Left hindlimb (tissue), 1 donor: ENCODE data around the gene ZCCHC18.
"Not testable (repeated sequence)": the region's sequence is repeated elsewhere in the genome, so short reads cannot be mapped to it uniquely, and the experiment has no call there.

Source experiments
- DNase-seq: peaks from one replicate; pipeline ENCODE4 v3.0.0-alpha.2; 2018

ZCCHC18 gene

DNA sequence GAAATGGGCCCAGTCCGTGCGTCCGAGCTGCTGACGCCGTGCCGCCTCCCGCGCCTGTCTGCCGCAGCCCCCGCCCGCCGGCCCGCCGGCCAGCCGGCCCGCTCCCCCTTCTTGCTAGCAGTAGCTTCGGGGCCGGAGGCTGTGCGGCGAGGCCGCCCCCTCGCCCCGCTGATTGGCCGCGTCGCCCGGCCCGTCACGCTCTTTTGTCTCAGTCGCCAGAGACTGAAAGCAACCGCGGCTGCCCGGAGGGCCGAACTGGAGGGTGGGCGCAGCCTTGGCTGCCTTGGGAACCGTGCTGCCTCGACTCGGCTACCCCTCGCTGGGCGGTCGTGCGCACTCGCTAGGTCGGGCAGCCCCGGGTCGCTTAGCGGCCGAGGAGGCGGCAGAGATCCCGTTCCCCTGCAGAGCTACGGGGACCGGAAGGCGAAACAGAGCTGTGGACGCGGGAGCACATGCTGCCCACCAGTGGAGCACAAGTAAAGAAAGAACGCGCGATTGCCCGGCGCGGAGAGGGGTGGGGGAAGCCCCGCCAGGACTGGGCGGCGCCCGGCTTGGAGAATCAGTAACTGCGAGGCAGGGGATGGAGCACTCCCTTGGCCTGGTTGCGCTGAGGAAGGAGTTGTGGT is at the start of gene ZCCHC18:
ZCCHC18 (plus strand) TSS at position 198 of the 626 bp plus-strand sequence. CDS start 1,589 bp downstream, outside the sequence.
- DNase-seq, result peak; percentile 76

DNA sequence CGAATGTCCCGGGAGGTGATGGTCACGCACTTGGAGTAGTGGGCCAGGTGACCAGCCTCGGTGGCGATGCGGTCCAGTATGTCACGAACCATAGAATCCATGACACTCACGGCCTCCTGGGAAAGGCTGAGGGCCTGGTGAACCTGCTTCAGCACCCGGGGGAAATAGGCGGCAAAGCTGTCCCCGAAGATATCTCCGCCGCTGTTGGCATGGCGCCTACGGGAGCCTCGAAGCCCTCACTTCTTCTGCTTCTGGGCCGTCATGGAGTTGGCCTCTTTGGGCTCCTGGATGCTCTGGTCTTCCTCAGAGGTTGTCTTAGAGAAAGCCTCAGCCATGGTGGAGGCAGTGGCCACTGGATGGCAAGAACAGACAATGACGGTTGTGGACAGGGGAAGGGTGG is 49.7 kb upstream of the ZCCHC18 start:
- DNase-seq, result not testable (repeated sequence)

DNA sequence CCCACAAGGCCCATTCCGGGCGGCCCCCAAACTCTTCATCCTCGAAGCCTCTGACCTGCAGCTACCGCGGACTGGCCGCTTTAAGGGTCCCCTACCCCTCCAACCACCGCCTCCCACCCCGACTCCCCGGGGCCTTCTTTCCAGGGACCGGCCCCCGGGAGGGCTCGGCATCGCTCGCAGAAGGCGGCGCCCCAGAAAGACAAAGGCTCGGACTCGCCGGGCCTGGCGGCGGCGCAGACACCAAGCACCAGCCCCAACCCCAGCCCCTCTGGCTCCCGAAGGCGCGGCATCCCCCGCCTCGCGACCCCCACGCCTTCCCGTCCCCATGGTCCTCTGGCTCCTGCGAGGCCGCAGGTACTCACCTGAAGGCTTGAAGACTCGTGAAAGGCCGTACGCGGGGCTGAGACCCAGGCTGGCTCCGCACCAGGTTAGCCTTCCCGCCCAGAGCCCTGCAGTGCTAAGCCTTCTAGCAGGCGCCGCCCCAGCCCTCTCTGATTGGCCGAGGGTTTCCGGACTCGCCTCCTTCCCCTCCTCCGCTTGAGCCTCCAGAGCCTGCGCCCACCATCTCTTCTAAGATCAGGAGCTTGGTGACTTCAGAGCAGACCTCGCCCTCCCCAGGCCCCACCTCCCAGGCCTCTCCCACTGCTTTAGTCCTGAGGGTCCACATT is 36.4 kb upstream of the ZCCHC18 start, which contains the start of gene TMSB15C:
TMSB15C (minus strand) TSS at position 459 of the 668 bp plus-strand sequence.
- DNase-seq, result not testable (repeated sequence)

DNA sequence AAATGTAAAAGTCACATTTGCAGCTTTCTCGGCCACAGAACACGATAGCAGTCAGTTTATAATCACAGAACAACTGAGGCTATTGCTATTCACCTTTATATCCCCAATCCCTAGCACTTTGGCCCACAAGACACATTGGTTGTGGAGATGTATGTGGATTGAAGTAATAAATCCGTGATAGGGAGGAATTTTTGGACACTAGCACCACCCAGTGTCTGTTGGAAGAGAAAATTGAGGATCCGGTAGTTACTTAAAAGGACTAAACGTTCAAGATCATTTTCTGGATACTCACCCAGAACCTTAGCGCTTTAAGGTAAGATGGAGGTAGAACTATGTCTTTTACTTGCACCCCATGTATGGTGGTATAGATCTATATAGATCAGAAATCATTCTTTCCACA is 34.5 kb upstream of the ZCCHC18 start:
- DNase-seq, result not testable (repeated sequence)

DNA sequence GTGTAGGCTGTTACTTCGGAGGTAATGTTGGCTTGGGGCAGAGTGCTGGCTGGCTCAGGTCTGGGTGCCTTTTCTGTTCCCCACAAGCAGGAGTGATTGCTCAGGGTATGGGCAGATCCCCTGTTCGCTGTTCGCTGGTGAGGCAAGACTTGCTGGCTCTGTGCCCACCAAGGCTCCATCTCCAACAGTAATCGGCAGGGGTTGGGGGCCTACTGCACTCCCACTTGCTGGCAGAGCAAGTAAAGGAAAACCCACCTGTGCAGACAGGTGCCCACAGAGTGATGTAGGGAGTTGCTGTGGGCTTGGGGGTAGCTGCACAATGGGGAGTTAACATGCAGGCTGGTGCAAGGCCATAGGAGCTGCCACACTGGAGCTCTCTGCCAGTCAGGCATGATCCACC is 28.3 kb upstream of the ZCCHC18 start:
- no peak for DNase-seq

DNA sequence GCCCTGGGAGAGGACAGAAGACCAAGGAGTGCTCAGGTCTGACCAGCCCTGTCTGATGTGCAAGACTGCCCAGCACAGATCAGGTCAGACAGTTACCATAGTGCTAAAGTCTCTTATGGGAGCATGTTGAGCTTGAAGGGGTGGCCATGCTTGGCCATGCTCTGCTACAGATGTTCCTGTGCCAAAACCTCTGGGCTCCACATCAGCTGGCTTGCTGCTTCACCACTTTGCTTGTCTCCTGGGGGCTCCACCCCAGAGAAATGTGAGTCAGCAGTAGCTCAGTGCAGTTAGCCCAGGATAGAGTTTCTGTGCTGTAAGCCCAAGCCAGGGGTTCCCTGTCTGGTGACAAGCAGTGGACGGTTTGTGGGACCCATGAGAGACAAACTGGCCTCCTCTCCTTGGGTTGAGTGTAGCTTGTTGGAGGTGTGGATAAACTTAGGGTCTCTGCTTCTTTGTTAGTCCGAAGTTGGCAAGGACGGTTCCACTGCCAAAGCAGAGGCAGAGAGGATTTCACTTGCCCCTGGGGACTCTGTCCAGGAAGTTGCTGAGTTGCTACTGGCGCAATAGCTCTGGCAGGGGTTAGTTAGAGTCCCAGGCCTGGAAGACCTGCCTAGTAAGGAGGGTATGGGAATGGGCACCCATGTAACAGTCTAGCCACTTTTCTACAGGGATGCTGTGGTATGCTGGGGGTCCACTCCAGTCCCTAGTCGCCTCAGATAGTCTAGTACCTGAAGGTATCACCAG is 27.6 kb upstream of the ZCCHC18 start:
- DNase-seq, result no peak

DNA sequence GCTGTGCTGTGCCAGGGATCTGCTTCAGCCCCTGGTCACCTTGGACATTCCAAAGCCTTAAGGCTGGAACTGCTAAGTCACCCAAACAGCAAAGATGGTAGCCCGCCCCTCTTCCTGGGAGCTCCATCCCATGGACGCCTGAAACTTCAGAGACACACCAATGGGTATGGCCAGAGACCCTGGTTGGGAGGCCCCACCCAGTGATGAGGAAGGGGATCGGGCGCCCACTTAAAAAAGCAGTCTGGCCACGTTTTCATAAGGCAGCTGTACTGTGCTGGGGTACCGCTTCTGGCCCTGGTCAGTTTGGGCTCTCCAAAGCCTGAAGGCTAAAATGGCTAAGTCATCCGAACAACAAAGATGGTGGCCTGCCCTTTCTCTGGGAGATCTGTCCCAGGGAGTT is 26.8 kb upstream of the ZCCHC18 start:
- DNase-seq, result no peak

DNA sequence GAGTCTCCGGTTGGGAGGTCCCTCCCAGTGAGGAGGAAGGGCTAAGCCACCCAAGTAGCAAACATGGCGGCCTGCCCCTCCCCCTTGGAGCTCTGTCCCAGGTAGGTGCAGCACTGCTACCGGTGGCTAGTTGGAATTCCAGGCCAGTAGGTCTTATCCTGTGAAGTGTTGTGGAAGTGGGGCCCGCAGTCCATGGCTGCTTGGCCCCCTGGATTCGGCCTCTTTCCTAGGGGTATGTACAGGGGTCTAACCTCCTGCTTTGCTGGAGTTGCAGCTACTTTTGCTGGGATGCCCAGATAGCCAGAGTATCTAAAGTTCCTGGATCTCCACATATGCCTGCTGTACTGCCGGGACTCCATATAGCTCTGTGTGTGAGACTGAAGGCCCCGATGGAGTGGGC is 26.4 kb upstream of the ZCCHC18 start:
- no peak for DNase-seq

DNA sequence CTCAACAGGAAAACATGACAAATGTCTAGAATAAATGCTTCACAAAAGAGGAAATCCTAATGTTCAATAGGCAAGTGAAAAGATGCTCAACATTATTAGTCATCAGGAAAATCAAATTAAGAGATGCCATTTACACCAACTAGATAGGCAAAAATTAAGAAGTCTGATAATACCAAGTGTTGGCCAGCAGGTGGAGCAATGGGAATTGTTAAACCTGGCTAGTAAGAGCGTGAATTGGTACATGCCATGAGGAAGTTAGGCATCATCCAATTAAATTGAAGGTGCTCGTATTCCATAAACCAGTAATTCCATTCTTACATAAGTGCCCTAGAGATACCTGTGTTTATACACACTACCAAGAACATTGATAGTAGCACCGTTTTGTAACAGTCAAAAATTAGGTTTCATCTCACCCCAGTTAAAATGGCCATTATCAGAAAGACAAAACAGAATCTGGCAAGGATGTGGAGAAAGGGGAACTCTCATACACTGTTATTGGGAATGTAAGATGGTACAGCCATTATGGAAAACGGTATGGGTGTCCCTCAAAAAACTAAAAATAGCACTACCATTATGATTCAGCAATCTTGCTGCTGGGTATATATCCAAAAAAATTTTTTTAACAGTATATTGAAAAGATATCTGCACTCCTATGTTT is 14.0 kb upstream of the ZCCHC18 start:
- no peak for DNase-seq

DNA sequence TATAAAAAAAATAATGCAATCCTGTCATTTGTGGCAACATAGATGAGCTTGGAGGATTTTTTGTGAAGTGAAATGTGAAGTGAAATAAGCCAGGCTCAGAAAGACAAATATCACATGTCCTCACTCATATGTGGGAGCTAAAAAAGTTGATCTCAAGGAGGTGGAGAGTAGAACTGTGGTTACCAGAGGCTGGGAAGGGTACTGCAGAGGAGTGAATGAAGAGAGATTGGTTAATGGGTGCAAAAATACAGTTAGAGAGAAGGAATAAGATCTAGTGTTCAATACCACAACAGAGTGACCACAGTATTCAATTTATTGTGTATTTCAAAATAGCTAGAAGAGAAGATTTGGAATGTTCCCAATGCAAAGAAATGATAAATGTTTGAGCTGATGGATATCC is 13.4 kb upstream of the ZCCHC18 start:
- no peak for DNase-seq

DNA sequence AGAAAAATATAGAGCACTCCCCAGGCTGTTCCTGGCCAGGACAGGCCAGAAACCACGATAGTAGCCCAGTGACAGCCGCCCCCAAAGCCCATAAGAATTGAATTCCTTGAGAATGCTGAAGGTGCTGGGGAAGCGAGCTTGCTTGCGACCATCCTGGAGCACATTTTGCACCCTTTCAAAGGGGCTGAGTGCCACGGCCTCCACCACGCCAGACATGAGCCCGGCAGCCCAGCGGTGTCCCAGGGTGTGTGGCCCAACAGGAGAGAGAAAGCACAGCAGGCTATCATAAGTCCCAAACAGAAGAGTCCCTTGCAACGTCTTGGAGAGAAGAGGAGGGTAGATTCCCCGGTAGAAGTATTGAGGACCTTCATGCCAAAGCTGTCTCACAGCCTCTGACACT is 7.6 kb upstream of the ZCCHC18 start:
- no peak for DNase-seq

DNA sequence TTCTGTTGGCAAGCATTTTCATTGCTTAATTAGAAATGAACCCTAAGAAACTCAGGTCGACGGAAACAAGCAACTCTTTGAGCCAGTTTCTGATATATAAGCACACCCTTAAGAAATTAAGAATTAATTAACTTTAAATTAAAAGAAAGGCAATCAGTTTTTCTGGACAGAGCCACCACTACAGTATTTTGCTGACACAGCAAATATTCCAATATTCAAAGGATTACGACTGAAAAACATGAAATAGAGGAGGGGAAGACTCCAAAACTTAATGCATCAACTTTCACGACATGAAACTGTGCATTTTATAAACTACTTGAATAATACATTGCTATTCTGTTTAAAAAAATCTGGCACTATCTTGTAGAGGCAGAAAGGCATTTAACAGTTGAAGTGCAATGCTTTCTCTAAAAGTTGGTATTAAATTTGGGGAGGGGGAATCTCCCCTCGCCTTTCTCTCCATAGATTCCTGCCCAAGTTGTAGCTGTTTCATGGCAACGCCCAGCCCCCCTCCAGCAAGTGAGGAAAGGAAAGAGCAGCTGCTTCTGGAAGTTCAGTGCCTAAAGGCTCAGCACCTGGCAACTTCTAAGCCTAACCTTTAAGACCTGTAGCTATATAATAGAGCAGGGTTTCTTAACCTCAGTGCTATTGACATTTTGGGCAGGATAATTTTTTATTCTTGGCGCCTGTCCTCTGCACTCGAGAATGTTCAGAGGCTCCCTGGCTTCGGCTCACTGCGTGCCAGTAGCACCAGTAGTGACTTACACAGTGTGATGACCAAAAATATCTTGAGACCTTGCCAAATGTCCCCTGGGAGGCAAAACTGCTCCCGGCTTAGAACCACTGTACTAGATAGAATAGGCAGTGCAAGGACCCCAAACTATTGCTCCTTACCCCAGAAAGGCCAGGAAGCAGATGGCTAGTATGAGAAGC is 6.7 kb upstream of the ZCCHC18 start:
- DNase-seq, result no peak

DNA sequence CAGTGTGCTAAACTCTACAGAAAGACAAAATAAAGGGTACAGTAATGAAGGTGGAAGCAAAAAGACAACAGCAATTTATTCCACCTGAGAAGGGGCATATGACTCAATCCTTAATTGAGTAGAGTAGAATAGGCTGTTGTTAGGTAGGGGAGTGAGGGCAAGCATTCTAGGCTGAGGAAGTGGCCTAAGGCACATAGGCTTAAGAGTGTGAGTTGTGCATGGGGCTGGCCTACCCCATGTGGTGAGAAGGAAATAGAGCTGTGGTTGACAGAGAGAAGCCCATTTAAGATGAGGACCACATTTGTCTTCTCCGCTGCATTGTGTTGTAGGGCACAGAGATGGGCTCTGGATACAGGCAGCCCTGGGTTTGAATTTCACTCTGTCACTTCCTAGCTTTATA is 3.4 kb upstream of the ZCCHC18 start:
- DNase-seq, result no peak

DNA sequence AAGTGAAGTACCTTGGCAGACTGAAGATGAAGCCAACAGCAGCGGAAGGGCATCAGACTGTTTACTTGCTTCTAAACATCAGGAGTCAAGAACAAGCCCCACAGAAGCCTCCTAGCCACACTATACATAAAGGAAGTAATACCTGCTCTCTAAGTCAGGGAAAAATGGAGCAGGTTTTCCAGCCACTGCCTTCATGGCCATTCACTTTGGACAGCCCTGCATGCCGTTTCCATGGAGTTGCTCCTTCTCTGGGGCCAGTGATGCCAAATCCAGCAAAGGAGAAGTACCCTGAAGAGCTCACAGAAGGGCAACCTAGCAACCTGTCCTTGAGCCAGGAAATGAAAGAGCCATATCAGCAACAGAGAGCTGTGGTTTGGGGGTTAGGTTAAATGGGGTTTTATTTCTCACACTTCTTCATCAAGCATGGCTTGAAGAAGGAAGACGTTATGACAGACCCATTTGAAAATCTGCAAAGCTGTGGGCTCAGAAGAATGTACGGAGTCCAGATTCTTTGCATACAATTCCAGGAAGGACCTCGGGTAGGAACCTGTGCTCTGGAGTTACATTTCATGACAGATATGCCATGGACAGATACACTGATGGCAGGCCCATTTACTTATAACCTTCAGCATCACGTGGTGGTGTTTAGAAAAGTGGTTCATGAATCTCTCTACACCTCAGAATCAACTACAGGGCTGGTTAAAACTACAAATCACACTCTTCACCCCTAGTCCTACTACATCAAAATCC is 1.7 kb upstream of the ZCCHC18 start:
- DNase-seq, result not testable (repeated sequence)

DNA sequence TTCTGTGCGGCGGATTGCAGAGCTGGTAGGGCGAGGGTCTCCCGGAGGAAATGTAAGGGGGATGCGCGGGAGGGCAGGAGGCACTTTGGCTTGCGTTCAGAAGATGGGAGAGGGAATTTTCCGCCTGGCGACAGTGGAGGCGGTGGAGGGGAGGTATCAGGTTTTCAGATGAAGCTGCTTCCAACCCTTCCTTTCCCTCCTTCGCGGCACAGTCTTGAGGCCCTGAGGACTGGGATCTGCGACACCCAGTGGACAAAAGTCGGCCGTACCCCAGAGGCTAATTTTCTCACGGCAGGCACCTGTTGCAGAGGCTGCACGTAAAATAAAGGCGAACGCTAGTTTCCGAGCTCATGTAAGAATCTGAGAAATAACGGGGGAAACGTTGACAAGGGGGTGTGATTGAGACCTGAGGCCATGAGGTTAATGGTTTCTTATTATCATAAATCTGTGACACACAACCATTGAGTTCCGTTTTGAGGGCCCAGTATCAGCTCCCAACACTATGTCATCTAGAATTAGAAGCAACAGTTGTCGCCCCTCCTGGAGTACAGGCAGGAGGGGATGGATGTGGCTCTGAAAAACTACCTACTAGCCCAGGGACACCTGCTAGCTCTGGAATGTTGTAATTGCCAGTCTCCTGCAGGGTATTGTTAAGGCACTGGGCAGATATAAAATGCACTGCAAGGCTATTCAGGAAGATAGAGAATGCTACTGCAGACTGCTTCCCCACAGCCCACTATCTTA is 1.1 kb downstream of the ZCCHC18 start:
- DNase-seq, result peak; percentile 34

DNA sequence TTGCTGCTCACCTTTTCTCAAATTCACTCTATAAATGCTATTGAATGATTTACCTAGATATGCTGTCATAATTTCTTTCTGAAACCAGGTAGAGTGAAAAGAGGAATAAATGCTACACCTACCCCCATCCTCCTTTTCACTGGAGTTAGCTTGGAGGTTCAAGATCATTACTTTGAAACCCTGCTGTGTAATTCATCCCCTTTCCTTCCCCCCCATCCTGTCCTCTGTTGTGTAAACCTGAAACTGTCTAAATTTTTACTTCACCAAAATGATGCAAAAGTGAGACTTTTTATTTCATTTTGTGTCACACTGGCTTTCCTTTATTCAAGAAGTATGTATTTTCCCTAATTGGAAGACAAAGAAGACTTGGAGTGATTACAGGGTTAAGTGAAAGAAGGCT is 5.4 kb downstream of the ZCCHC18 start:
- no peak for DNase-seq

DNA sequence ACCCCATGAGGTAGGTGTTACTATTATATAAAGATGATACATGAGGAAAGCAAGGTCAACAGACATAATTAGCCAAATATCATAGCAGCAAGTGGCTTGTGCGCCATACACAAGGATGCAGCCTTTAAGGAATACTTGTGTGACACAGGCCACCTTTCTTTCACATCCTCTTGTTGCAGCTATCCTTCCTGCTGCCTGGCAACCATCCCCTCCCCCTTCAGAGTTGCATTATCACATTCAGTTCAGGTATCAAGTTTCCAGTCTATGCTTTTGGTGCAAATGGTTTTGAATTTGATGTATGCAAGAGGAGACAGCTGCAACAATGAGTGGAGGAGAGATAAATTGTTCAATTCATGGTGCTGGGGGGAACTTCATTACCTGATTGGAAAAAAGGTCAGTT is 6.4 kb downstream of the ZCCHC18 start:
- no peak for DNase-seq

DNA sequence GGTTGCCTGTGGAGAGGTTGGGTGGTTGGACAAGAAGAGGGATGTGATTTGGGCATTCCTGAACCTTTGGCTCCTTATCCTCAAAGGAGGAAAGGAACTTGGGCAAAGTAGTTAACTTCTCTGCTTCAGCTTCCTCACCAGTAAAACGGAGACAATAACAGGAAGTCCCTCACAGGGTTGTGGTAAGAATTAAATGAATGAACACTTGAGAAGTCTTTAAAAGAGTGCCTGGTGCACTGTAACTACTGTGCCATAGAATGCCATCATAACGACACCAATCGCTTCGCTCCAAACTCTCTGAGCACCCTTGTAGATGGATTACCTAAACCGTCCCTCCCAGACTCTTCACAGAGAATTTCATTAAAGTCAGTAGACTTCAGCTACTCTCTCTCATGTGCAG is 10.5 kb downstream of the ZCCHC18 start:
- DNase-seq, result no peak

DNA sequence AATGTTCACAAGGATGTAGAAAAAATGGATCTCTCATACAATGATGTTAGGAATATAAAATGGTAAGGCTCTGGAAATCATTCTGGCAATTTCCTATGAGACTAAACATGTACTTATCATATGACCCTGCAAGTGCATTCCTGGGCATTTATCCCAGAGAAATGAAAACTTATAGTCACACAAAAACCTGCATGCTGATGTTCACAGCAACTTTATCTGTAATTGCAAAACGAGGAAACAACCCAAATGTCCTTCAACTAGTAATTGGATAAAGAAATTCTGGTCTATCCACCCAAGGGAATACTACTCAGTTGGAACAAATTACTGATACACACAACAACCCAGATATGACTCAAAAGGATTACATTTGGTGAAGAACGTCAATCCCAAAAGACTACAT is 14.5 kb downstream of the ZCCHC18 start:
- no peak for DNase-seq

DNA sequence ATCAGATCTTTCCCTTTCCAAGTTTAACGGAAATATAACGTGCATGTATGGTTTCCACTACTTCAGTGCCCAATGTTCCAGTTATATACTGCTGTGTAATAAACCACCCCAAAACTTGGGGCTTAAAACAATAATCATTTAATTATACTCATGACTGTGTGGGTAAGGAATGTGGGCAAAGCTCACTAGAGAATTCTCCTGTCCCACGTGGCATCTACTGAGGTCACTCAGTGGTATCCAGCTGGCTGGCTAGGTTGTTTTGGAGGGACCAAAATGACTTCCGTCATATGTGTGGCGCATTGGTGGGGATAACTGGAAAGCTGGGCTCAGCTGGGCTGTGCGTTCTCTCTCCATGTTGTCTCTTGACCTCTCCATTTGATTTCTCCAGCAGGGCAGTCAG is 18.5 kb downstream of the ZCCHC18 start:
- no peak for DNase-seq
